ENCODE results near the gene GADL1.

- TF ChIP-seq POLR2A (IDR thresholded peaks at IDR 0.05; ENCODE audit: low read depth, low read length) (no peak), PAX5 (IDR thresholded peaks at IDR 0.05; ENCODE audit: insufficient read depth, low read length, severe bottlenecking) (no peak), TAF1 (IDR thresholded peaks at IDR 0.05; ENCODE audit: low read depth, low read length) (no peak), SPI1 (IDR thresholded peaks at IDR 0.05; ENCODE audit: low read depth, low read length) (no peak)
Measured at GRCh38 chr3:30941342-30941741, 46.9 kb upstream of the GADL1 start.

Data from GM12891 (cell line).